CD4-positive, alpha-beta T cell treated with Interleukin-2 at 100 ng/mL for 4 hours (primary cell): ENCODE data around the gene MBTD1.
"Not testable (repeated sequence)": the region's sequence is repeated elsewhere in the genome, so short reads cannot be mapped to it uniquely, and the experiment has no call there.

Experiments
- DNase-seq: peaks from one replicate; pipeline ENCODE4 v3.0.0-alpha.2; 2020; ENCODE audit warnings: low spot score

The MBTD1 gene

GRCh38 chr17:51259564-51260236 lies at the start of gene MBTD1:
Gene MBTD1, minus strand, starts transcription at chr17:51260049. Its CDS starts 34,888 bp downstream, at chr17:51225161.
- peak; percentile 96 for DNase-seq

GRCh38 chr17:51305182-51305581 lies 45.3 kb upstream of the MBTD1 start:
- DNase-seq, result no peak

GRCh38 chr17:51299859-51300258 lies 40.0 kb upstream of the MBTD1 start:
- no peak for DNase-seq

- peak; percentile 19 for DNase-seq
Observed at GRCh38 chr17:51298508-51299371, 38.9 kb upstream of the MBTD1 start.

GRCh38 chr17:51294338-51294737 lies 34.5 kb upstream of the MBTD1 start:
- DNase-seq, result not testable (repeated sequence)

GRCh38 chr17:51289696-51290111 lies 29.9 kb upstream of the MBTD1 start:
- DNase-seq, result no peak

GRCh38 chr17:51287412-51287811 lies 27.6 kb upstream of the MBTD1 start:
- no peak for DNase-seq

- DNase-seq, result no peak
Observed at GRCh38 chr17:51279183-51279582, 19.3 kb upstream of the MBTD1 start.

- no peak for DNase-seq
Observed at GRCh38 chr17:51275381-51275780, 15.5 kb upstream of the MBTD1 start.

- DNase-seq, result no peak
Observed at GRCh38 chr17:51272812-51273211, 13.0 kb upstream of the MBTD1 start.

- DNase-seq, result no peak
Observed at GRCh38 chr17:51270636-51271035, 10.8 kb upstream of the MBTD1 start.

GRCh38 chr17:51269991-51270390 lies 10.1 kb upstream of the MBTD1 start:
- no peak for DNase-seq

GRCh38 chr17:51264466-51264865 lies 4.6 kb upstream of the MBTD1 start:
- not testable (repeated sequence) for DNase-seq

GRCh38 chr17:51263006-51263405 lies 3.2 kb upstream of the MBTD1 start:
- no peak for DNase-seq

- DNase-seq, result no peak
Observed at GRCh38 chr17:51261024-51261963, 1.4 kb upstream of the MBTD1 start.

- peak; percentile 96 for DNase-seq
Observed at GRCh38 chr17:51260237-51261023, 581 bp upstream of the MBTD1 start, which contains the start of gene UTP18. Gene UTP18, plus strand, starts transcription at chr17:51260546. Its CDS starts 39 bp downstream, at chr17:51260585.

- no peak for DNase-seq
Observed at GRCh38 chr17:51258756-51259563, 889 bp downstream of the MBTD1 start.

- DNase-seq, result no peak
Observed at GRCh38 chr17:51257150-51258081, 2.4 kb downstream of the MBTD1 start.

- no peak for DNase-seq
Observed at GRCh38 chr17:51256101-51256500, 3.7 kb downstream of the MBTD1 start.
